T follicular helper cell (primary cell): ENCODE data around the gene PRICKLE1.

Source experiments
- DNase-seq: peaks from one replicate; pipeline ENCODE4 v3.0.0-alpha.2; 2020; ENCODE audit warnings: low read depth

Gene PRICKLE1

GRCh38 chr12:42448841-42449240, 140.7 kb downstream of the PRICKLE1 start:
- no peak for DNase-seq

GRCh38 chr12:42447371-42447786, 142.2 kb downstream of the PRICKLE1 start:
- no peak for DNase-seq

GRCh38 chr12:42446761-42447160, 142.8 kb downstream of the PRICKLE1 start:
- DNase-seq, result no peak

GRCh38 chr12:42445891-42446290, 143.7 kb downstream of the PRICKLE1 start:
- DNase-seq, result no peak

GRCh38 chr12:42444192-42444943, 145.2 kb downstream of the PRICKLE1 start:
- no peak for DNase-seq

GRCh38 chr12:42442888-42443287, 146.7 kb downstream of the PRICKLE1 start:
- no peak for DNase-seq

GRCh38 chr12:42442311-42442759, 147.2 kb downstream of the PRICKLE1 start:
- no peak for DNase-seq

GRCh38 chr12:42440608-42441007, 148.9 kb downstream of the PRICKLE1 start:
- no peak for DNase-seq

- DNase-seq, result no peak
Observed at GRCh38 chr12:42432517-42433140, 156.9 kb downstream of the PRICKLE1 start.

- DNase-seq, result no peak
Observed at GRCh38 chr12:42428850-42429249, 160.7 kb downstream of the PRICKLE1 start.

- DNase-seq, result no peak
Observed at GRCh38 chr12:42426746-42427145, 162.8 kb downstream of the PRICKLE1 start.

- no peak for DNase-seq
Observed at GRCh38 chr12:42422785-42423184, 166.8 kb downstream of the PRICKLE1 start.

GRCh38 chr12:42421844-42422779, 167.4 kb downstream of the PRICKLE1 start:
- DNase-seq, result no peak

- DNase-seq, result no peak
Observed at GRCh38 chr12:42420395-42420794, 169.2 kb downstream of the PRICKLE1 start.

GRCh38 chr12:42410340-42410739, 179.2 kb downstream of the PRICKLE1 start:
- no peak for DNase-seq

- no peak for DNase-seq
Observed at GRCh38 chr12:42409471-42409870, 180.1 kb downstream of the PRICKLE1 start.

GRCh38 chr12:42407306-42407705, 182.2 kb downstream of the PRICKLE1 start:
- DNase-seq, result no peak
